Urothelium cell line (cell line): Measurements from ENCODE around the gene TEX50.
"Not testable (repeated sequence)": the region's sequence is repeated elsewhere in the genome, so short reads cannot be mapped to it uniquely, and the experiment has no call there.

Source experiments
- DNase-seq: peaks from one replicate; pipeline ENCODE4 v3.0.0; 2011; ENCODE audit warnings: low spot score, mixed read lengths
- FAIRE-seq: peaks from 2 replicates; lab custom pipeline; 2011; peaks lifted over from hg19 to GRCh38; lab: Jason Lieb, UNC

The TEX50 gene

DNA sequence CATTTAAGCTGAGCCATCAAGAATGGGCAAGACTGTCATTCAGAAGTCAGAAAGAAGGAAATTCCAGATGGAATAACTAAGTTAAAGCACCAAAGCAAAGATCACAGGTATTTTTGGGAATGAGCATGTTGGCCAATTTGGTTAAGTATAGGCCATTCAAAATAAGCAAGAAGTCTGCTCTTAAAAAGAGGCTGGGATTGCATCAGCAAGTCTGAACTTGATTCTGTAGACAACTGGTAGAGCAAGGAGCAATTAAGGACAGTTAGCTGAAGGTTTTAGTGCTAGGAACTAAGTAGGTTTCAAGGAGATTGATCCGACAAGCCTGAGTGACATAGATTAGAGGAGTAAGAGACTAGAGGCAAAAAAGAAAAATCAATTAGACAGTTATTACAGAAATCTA lies 26.1 kb downstream of the TEX50 start:
- DNase-seq (no peak), FAIRE-seq (no peak)

DNA sequence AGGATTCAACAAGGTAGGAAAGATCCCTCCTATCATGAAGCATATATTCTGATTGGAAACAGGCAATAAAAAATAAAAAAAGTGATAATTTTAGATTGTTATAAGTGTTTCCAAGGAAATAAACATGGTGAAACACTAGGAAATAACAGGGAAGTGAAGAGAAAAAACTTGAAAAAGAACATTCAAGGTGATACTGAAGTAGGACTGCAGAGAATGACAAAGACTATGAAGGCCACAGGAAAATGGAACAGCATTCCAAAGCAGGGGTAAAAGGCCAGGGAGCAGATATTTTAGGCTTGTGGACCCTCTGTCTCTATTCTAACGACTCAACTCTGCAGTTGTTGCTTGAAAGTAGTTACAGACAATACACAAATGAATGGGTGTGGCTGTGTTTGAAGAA lies 26.6 kb downstream of the TEX50 start:
- FAIRE-seq (no peak), DNase-seq (no peak)

DNA sequence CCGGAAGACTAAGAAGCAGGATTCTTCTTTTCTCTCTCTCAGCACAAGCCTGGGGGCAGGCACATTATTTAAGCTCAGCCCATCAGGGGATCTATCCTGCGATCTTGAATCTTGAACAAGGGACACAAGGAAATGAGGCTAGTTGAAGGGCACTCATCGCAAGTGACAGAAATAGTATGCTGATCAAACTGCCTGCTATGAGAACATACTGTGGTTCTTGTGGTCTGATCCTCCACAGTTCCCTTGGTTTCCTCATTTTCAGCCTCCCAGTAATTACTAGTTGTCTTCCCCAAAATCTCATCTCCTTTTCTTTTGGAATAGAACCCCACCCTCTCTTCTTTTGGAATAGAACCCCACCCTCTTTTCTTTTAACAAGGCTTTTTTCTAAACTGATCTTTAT lies 28.0 kb downstream of the TEX50 start:
- no peak for DNase-seq
- no peak for FAIRE-seq

DNA sequence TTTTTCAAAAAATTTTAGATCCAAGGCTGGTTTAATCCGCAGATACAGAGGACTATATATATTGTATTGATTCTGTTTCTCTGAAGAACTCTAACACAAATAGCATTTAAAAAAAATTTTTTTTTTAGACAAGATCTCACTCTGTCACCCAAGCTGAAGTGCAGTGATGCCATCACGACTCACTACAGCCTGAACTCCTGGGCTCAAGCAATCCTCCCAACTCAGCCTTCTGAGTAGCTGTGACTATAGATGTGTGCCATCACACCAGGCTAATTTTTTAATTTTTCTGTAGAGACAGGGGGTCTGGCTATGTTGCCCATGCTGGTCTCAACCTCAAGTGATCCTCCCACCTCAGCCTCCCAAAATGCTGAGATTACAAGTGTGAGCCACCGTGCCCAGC lies 31.5 kb downstream of the TEX50 start:
- DNase-seq (no peak), FAIRE-seq (no peak)

DNA sequence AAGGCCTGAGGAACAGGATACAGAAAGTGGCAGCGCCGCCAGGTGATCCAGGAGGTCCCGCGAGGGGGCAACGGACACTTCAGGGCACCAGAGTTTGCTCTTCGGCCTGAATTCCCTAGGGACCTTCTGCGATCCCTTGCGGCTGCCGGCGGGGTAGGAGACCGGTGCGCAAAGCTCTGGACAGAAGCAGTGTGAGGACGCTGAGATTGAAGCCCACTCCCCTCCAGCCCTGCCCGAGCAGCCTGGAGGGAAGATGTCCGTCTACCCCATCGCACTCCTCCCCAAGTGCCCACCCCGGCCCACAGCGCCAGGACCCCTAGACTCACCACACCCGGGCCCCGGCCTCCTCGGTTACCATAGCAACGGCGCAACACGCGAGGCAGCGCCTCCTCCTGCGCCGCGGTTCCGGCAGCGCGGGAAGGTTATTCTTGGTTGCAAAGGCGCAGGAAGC lies 34.4 kb downstream of the TEX50 start, which contains the start of gene ANKRD45:
TSS of gene ANKRD45 (minus strand) at position 361 of the 451 bp plus-strand sequence. CDS start 10,433 bp downstream, outside the sequence.
- no peak for FAIRE-seq
- no peak for DNase-seq

DNA sequence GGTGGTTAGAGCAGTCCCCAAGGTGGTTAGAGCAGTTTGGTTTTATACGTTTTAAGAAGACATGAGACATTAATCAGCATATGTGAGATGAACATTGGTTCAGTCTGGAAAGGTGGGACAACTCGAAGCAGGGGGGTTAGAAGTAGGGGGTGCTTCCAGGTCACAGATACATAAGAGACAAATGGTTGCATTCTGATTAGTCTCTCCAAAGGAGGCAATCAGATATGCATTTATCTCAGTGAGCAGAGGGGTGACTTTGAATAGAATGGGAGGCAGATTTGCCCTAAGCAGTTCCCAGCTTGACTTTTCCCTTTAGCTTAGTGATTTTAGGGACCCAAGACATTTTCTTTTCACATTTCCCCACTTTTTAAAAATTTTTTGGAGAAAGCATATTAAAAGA lies 39.4 kb downstream of the TEX50 start:
- not testable (repeated sequence) for DNase-seq, FAIRE-seq

DNA sequence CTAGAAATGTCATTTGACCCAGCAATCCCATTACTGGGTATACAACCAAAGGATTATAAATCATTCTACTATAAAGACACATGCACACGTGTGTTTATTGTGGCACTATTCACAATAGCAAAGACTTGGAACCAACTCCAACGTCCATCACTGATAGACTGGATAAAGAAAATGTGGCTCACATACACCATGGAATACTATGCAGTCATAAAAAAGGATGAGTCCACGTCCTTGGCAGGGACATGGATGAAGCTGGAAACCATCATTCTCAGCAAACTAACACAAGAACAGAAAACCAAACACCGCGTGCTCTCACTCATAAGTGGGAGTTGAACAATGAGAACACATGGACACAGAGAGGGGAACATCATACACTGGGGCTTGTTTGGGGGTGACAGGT lies 45.0 kb downstream of the TEX50 start:
- not testable (repeated sequence) for DNase-seq, FAIRE-seq

DNA sequence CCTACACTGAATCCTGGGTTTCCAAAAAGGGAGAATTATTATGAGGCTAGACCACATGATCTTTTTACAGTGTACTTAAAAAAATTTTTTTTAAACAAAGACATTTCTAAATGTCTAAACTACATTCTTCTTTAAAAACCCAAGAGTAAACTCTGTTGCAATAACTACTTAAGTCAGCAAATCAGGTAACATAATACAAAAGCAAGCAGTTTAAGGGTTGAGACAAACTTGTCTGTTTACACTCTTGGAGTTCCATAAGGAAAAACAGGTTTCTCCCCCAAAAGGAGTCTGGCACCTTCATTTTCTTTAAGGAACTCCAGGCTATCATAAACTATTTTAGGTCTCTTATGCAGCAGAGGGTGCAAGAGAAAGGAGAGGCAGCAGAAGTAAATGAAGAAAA lies 47.0 kb downstream of the TEX50 start:
- DNase-seq (no peak), FAIRE-seq (no peak)

DNA sequence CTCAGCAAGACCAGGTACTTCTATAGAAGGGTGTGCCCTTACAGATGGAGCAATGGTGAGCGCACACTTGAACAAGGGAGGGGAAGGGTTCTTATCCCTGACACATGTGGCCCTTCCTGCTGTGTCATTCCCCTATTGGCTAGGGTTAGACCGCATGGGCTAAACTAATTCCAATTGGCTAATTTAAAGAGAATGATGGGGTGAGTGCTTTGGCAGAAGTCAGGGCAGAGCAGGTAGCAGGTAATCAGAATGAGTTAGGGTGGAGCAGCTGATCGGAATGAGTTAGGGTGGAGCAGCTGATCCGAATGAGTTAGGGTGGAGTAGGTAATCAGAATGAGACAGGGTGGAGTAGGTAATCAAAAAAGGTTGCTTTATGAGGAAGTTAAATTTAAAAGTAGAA lies 48.7 kb downstream of the TEX50 start:
- FAIRE-seq, DNase-seq: not testable (repeated sequence)

DNA sequence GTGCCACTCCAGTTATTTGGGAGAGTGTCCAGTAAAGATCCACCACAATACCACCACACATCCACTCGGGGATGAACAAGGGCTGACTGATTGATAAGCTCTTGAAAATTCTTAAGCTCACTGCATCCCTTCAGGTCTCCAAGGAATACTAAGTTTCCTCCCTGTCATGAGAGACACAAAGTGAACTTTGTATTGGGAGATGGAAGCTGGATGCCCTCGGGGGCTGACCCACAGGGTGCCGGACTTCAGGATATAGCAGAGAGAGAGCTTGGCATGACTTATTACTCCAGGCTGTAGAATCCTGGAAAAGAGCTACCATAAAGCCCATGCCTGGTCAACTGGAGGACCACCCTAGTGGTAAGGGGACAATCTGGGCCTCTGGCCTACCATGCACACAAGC lies 50.0 kb downstream of the TEX50 start:
- DNase-seq, FAIRE-seq: not testable (repeated sequence)
